Endothelial cell of umbilical vein (primary cell): ENCODE measurements around the gene SLCO3A1. TPM values are rescaled to one million over a fixed set of nuclear protein-coding genes. Genes with fewer than 3 reads are reported as not detected.

Experiments
- BruUV-seq: library from RNA; stranded (reverse); fragments of 400-500 nt; replicated peaks from 2 replicates; lab custom pipeline; 2021; lab: Mats Ljungman, UMichigan
- CTCF ChIA-PET: fragments of 300-600, 350-600 bp; sonication (Branson Sonifier 250); formaldehyde crosslinking; loops from one replicate; lab custom pipeline; 2021; ENCODE audit warnings: antibody characterized with exemption, inconsistent platforms; lab: Charles Lee
- POLR2A ChIA-PET: fragments of 300-600, 350-600 bp; sonication (Branson Sonifier 250); formaldehyde crosslinking; loops from one replicate; lab custom pipeline; 2021; ENCODE audit warnings: antibody characterized with exemption, inconsistent platforms; lab: Charles Lee
- DNase-seq: peaks from one replicate; pipeline ENCODE4 v3.0.0-alpha.2; 2011; ENCODE audit warnings: low read depth, low spot score
- FAIRE-seq: peaks from 2 replicates; lab custom pipeline; 2011; peaks lifted over from hg19 to GRCh38; lab: Jason Lieb, UNC
- H2AFZ ChIP-seq: 2 replicates; pipeline ENCODE4 v1.6.0; 2012; ENCODE audit warnings: low read depth, low read length, control low read depth, inconsistent platforms
- H3K27ac ChIP-seq: 2 replicates; pipeline ENCODE4 v1.5.1; 2011; ENCODE audit warnings: low read depth, mild to moderate bottlenecking, control low read depth, low read length, moderate library complexity; ENCODE audit not compliant: insufficient read depth
- H3K27me3 ChIP-seq, 2 experiments: 2 replicates each; pipeline versions ENCODE4 v1.6.0 to v1.6.1; 2011; ENCODE audit warnings: low read length in 2 of 2, mixed read lengths in 1 of 2; ENCODE audit not compliant: control insufficient read depth in 2 of 2, insufficient read depth in 2 of 2
- H3K36me3 ChIP-seq, 2 experiments: 2 replicates in 1 of 2; 3 replicates in 1 of 2; pipeline ENCODE4 v1.5.1; 2011; ENCODE audit warnings: low read length in 2 of 2, mild to moderate bottlenecking in 1 of 2, moderate library complexity in 1 of 2; ENCODE audit not compliant: control insufficient read depth in 2 of 2, insufficient read depth in 2 of 2; ENCODE audit errors: extremely low read depth in 1 of 2
- H3K4me1 ChIP-seq: 3 replicates; pipeline ENCODE4 v1.5.1; 2011; ENCODE audit warnings: mild to moderate bottlenecking, low read length; ENCODE audit not compliant: control insufficient read depth, insufficient read depth; ENCODE audit errors: extremely low read depth
- H3K4me2 ChIP-seq: 2 replicates; pipeline ENCODE4 v1.6.1; 2011; ENCODE audit warnings: low read length, control low read depth, mixed read lengths; ENCODE audit not compliant: insufficient read depth
- H3K4me3 ChIP-seq, 3 experiments: fragments of 200-600 bp in 1 of 3; sonication (generic), shearing (Covaris generic) in 1 of 3; replicated peaks in 1 of 3; 2 replicates each; pipeline ENCODE4 v1.5.1; 2011 to 2016; ENCODE audit warnings: control low read depth in 3 of 3, low read length in 3 of 3, mild to moderate bottlenecking in 2 of 3, inconsistent platforms in 1 of 3, low read depth in 1 of 3, moderate library complexity in 1 of 3; ENCODE audit not compliant: insufficient read depth in 1 of 3
- H3K79me2 ChIP-seq: 2 replicates; pipeline ENCODE4 v1.6.0; 2012; ENCODE audit warnings: low read length, inconsistent platforms; ENCODE audit not compliant: control insufficient read depth, insufficient read depth
- H3K9ac ChIP-seq: replicated peaks from 2 replicates; pipeline ENCODE3; 2011; ENCODE audit warnings: low read length, control low read depth; ENCODE audit not compliant: insufficient read depth; ENCODE audit errors: extremely low read depth
- H3K9me1 ChIP-seq: replicated peaks from 3 replicates; pipeline ENCODE4 v1.6.0; 2011; ENCODE audit warnings: mild to moderate bottlenecking, low read length; ENCODE audit not compliant: control insufficient read depth, insufficient read depth; ENCODE audit errors: extremely low read depth
- H3K9me3 ChIP-seq: replicated peaks from 2 replicates; pipeline ENCODE4 v1.5.1; 2012; ENCODE audit warnings: low read length, inconsistent platforms; ENCODE audit not compliant: control insufficient read depth, insufficient read depth
- H4K20me1 ChIP-seq: replicated peaks from 2 replicates; pipeline ENCODE3; 2011; ENCODE audit warnings: mild to moderate bottlenecking, low read length; ENCODE audit not compliant: control insufficient read depth, insufficient read depth; ENCODE audit errors: extremely low read depth
- EZH2 ChIP-seq: IDR thresholded peaks from 2 replicates; pipeline ENCODE4 v1.6.1; 2012; ENCODE audit warnings: borderline replicate concordance, low read depth, mild to moderate bottlenecking, moderate library complexity, low read length, inconsistent platforms; ENCODE audit not compliant: severe bottlenecking
- FOS ChIP-seq: IDR thresholded peaks from 2 replicates; pipeline ENCODE4 v1.6.1; 2011; ENCODE audit warnings: mild to moderate bottlenecking, low read length, moderate library complexity, borderline replicate concordance; ENCODE audit not compliant: insufficient read depth
- GATA2 ChIP-seq: IDR thresholded peaks from 2 replicates; pipeline ENCODE4 v1.7.0; 2011; ENCODE audit warnings: low read depth, mild to moderate bottlenecking, moderate library complexity, mixed read lengths, low read length; ENCODE audit not compliant: insufficient read length, insufficient read depth
- JUN ChIP-seq: IDR thresholded peaks from 2 replicates; pipeline ENCODE4 v1.6.1; 2011; ENCODE audit warnings: borderline replicate concordance, low read depth; ENCODE audit not compliant: insufficient read length, insufficient read depth
- MYC ChIP-seq: IDR thresholded peaks from one replicate; pipeline ENCODE4 v1.6.1; 2011; ENCODE audit warnings: mild to moderate bottlenecking, low read depth, low read length
- POLR2A ChIP-seq: IDR thresholded peaks from 2 replicates; pipeline ENCODE4 v1.6.1; 2012; ENCODE audit warnings: low read depth, mild to moderate bottlenecking, control low read depth, low read length
- POLR2AphosphoS5 ChIP-seq: IDR thresholded peaks from 2 replicates; pipeline ENCODE4 v1.6.1; 2012; ENCODE audit warnings: low read depth, mild to moderate bottlenecking, control low read depth, low read length, moderate library complexity; ENCODE audit not compliant: insufficient read depth
- dilution Hi-C: fragments of 300-500 bp; cut with MboI; formaldehyde crosslinking; loops from one replicate; pipeline ENCODE4 v1.15.0; 2019; ENCODE audit warnings: low sequenced_read_pairs; ENCODE audit not compliant: extremely low pct_ligation_motif_present
- intact Hi-C: fragments of 100-400 bp; cut with micrococcal nuclease; formaldehyde crosslinking; loops from one replicate; pipeline ENCODE4 v1.10.0; 2022
- polyA plus RNA-seq, 4 experiments: library from polyadenylated mRNA; depleted of rRNA in 3 of 4; stranded (reverse) in 3 of 4; unstranded in 1 of 4; fragments of >200 nt; gene quantifications; 2 replicates each; pipeline versions ENCODE4 v1.2.1 to v1.2.3, GENCODE V29; 2011 to 2012; ENCODE audit warnings: missing spikeins in 1 of 4
- total RNA-seq: library from RNA; stranded (reverse); gene quantifications from 2 replicates; pipeline ENCODE4 v1.2.3, GENCODE V29; 2021
- TF ChIP-seq, protein P1 (sequence below): IDR thresholded peaks from 2 replicates; pipeline ENCODE4 v1.6.1; 2011; ENCODE audit not compliant: insufficient read depth, insufficient read length
- TF ChIP-seq, protein P2 (sequence below), 2 donors: IDR thresholded peaks; 1 replicate in 1 of 2; 2 replicates in 1 of 2; pipeline ENCODE4 v1.5.1; 2011; ENCODE audit warnings: low read length in 2 of 2, mild to moderate bottlenecking in 2 of 2, moderate library complexity in 2 of 2, control low read depth in 1 of 2, inconsistent platforms in 1 of 2, low read depth in 1 of 2; ENCODE audit not compliant: insufficient read depth in 1 of 2; ENCODE audit errors: extremely low read depth in 1 of 2

SLCO3A1 gene
- total and polyA plus RNA-seq, 2 donors (not counting 3 experiments of a cell fraction or from before 2014, with no cell fraction given) = 0.88 to 0.92 TPM

DNA sequence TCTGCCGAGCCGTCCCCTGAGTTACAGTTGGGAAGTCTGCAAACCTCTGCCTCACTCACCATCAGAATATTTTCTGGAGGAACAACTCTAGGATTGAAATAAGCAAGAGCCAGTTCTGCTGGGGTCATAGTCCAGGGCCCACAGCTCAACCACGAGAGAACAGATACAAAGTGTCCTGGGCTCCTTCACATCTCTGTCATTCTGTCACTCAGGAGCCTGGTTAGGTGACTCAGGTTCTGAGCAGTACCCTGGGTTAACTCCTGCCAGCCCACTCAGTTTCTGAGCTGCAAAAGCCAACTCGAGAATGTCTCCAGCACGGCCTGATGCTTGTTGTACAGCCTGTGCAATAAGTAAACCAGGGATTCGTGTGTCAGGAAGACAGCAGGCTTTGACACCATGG lies 155.7 kb downstream of the SLCO3A1 start:
- H4K20me1 ChIP-seq = no peaks in the 10 kb centered on the region
- no peak overlapping the region for H3K9ac ChIP-seq
- H3K4me2 ChIP-seq = no peak overlapping the region
- DNase-seq = no peak
- no peaks in the 10 kb centered on the region for H3K9me1 ChIP-seq
- TF ChIP-seq, protein P1, sequence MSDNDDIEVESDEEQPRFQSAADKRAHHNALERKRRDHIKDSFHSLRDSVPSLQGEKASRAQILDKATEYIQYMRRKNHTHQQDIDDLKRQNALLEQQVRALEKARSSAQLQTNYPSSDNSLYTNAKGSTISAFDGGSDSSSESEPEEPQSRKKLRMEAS = no peak
- TF ChIP-seq JUN = no peak
- TF ChIP-seq EZH2 = no peak
- no peak overlapping the region for H3K4me3 ChIP-seq
- BruUV-seq = no TSS peak
- no peaks in the 10 kb centered on the region for H3K27me3 ChIP-seq
- CTCF ChIA-PET = no interaction called here
- no peaks in the 10 kb centered on the region for H3K4me1 ChIP-seq
- H2AFZ ChIP-seq = no peak overlapping the region
- H3K27ac ChIP-seq = no peak overlapping the region
- H3K36me3 ChIP-seq = no peaks in the 10 kb centered on the region
- POLR2A ChIA-PET = no interaction called here
- no peaks in the 10 kb centered on the region for H3K9me3 ChIP-seq
- no peaks in the 10 kb centered on the region for H3K79me2 ChIP-seq
- dilution Hi-C loops (no loop called here), intact Hi-C loops (no loop called here)
- no peak for FAIRE-seq

DNA sequence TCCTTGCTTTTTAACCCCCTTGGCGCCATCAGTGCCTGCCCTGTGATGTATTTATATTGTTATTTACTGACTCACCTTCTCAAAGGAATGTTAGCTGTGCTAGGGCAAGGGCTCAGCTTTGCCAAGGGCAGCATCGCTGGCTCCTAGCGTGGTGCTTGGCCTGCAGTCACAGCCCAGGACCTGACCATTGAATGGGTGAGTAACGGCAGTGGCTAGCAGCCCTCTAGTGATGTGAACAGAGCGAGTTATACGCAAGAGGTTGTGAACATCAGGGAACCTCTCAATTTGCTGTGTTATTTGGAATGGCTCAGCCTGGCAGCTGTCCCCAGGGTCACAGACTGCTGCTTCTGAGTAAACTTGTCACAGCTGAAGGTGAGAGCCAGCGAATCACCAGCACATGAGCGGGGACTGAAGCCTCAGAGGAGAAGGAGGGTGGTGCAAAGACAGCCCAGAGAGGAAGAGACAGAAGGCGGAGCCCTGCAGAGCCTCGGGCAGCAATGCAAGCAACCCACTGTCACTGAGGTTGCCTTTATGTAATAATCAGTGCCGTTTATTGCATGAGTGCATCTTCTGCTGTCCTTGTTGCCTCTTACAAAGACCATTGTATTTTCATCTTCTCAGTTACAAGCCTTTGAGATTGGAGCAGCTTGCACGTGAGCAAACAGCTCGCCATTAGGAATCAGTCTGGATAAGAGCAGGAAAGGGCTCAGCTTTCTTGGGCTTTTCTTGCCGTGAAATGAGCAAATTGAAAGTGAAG lies 158.3 kb downstream of the SLCO3A1 start:
- no peak overlapping the region for H3K4me2 ChIP-seq
- no peaks in the 10 kb centered on the region for H3K4me1 ChIP-seq
- no peaks in the 10 kb centered on the region for H3K9me1 ChIP-seq
- no peaks in the 10 kb centered on the region for H3K79me2 ChIP-seq
- no peaks in the 10 kb centered on the region for H3K36me3 ChIP-seq
- H4K20me1 ChIP-seq = no peaks in the 10 kb centered on the region
- intact Hi-C loops (no loop called here), dilution Hi-C loops (no loop called here)
- no peak overlapping the region for H3K4me3 ChIP-seq
- TF ChIP-seq POLR2AphosphoS5 (no peak), EZH2 (no peak), GATA2 (no peak), POLR2A (no peak), FOS (no peak), MYC (no peak), JUN (no peak)
- TF ChIP-seq, protein P2, sequence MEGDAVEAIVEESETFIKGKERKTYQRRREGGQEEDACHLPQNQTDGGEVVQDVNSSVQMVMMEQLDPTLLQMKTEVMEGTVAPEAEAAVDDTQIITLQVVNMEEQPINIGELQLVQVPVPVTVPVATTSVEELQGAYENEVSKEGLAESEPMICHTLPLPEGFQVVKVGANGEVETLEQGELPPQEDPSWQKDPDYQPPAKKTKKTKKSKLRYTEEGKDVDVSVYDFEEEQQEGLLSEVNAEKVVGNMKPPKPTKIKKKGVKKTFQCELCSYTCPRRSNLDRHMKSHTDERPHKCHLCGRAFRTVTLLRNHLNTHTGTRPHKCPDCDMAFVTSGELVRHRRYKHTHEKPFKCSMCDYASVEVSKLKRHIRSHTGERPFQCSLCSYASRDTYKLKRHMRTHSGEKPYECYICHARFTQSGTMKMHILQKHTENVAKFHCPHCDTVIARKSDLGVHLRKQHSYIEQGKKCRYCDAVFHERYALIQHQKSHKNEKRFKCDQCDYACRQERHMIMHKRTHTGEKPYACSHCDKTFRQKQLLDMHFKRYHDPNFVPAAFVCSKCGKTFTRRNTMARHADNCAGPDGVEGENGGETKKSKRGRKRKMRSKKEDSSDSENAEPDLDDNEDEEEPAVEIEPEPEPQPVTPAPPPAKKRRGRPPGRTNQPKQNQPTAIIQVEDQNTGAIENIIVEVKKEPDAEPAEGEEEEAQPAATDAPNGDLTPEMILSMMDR (IDR thresholded peaks at IDR 0.05; ENCODE audit: extremely low read depth in 1 of 2, insufficient read depth in 1 of 2, low read depth in 1 of 2, low read length in 2 of 2) = no peak
- TF ChIP-seq, protein P1 = no peak
- H3K27me3 ChIP-seq = no peaks in the 10 kb centered on the region
- no peak for DNase-seq
- POLR2A ChIA-PET = no interaction called here
- no peak overlapping the region for H2AFZ ChIP-seq
- no peak overlapping the region for H3K27ac ChIP-seq
- no peak for FAIRE-seq
- CTCF ChIA-PET = no interaction called here
- no peak overlapping the region for H3K9ac ChIP-seq
- H3K9me3 ChIP-seq = no peaks in the 10 kb centered on the region
- no TSS peak for BruUV-seq
